Fibroblast of lung (primary cell): ENCODE results near the gene KCNIP1. TPM values are rescaled to one million over a fixed set of nuclear protein-coding genes. Genes with fewer than 3 reads are reported as not detected.

ENCODE experiments used
- DNase-seq, 2 donors: peaks; one replicate each; pipeline versions ENCODE4 v3.0.0 to v3.0.0-alpha.2; 2010; ENCODE audit warnings: low read depth in 2 of 2
- H2AFZ ChIP-seq: 2 replicates; pipeline ENCODE4 v1.5.1; 2012; ENCODE audit warnings: low read length, control low read depth, inconsistent platforms
- H3K27ac ChIP-seq: 2 replicates; pipeline ENCODE4 v1.5.1; 2011; ENCODE audit warnings: low read length, control low read depth; ENCODE audit not compliant: insufficient read depth
- H3K27me3 ChIP-seq: 2 replicates; pipeline ENCODE4 v1.5.1; 2011; ENCODE audit warnings: mild to moderate bottlenecking, low read length; ENCODE audit not compliant: control insufficient read depth, insufficient read depth
- H3K36me3 ChIP-seq: 2 replicates; pipeline ENCODE4 v1.5.1; 2011; ENCODE audit warnings: low read length; ENCODE audit not compliant: control insufficient read depth, insufficient read depth
- H3K4me1 ChIP-seq: 2 replicates; pipeline ENCODE4 v1.5.1; 2011; ENCODE audit warnings: low read length; ENCODE audit not compliant: control insufficient read depth, insufficient read depth; ENCODE audit errors: extremely low read depth
- H3K4me2 ChIP-seq: 2 replicates; pipeline ENCODE4 v1.5.1; 2011; ENCODE audit warnings: low read length, control low read depth; ENCODE audit not compliant: insufficient read depth; ENCODE audit errors: extremely low read depth
- H3K4me3 ChIP-seq, 4 experiments: fragments of 200-600 bp in 1 of 4; sonication (generic) in 1 of 4; replicated peaks in 1 of 4; 2 replicates each; pipeline ENCODE4 v1.5.1; 2011 to 2016; ENCODE audit warnings: low read length in 4 of 4, low read depth in 3 of 4, mild to moderate bottlenecking in 3 of 4, control low read depth in 2 of 4, inconsistent platforms in 1 of 4, mixed read lengths in 1 of 4; ENCODE audit not compliant: insufficient read depth in 1 of 4; ENCODE audit errors: control extremely low read depth in 1 of 4
- H3K79me2 ChIP-seq: 2 replicates; pipeline ENCODE4 v1.5.1; 2012; ENCODE audit warnings: mild to moderate bottlenecking, low read length, inconsistent platforms; ENCODE audit not compliant: control insufficient read depth, insufficient read depth
- H3K9ac ChIP-seq: 2 replicates; pipeline ENCODE4 v1.5.1; 2011; ENCODE audit warnings: mild to moderate bottlenecking, low read length, control low read depth; ENCODE audit not compliant: insufficient read depth
- H3K9me3 ChIP-seq: 2 replicates; pipeline ENCODE4 v1.5.1; 2012; ENCODE audit warnings: low read depth, low read length; ENCODE audit not compliant: control insufficient read depth, insufficient read depth
- H4K20me1 ChIP-seq: 2 replicates; pipeline ENCODE4 v1.5.1; 2011; ENCODE audit warnings: low read length; ENCODE audit not compliant: control insufficient read depth, insufficient read depth; ENCODE audit errors: extremely low read depth
- CTCF ChIP-seq, 2 donors: IDR thresholded peaks in 1 of 2; conservative IDR thresholded peaks in 1 of 2; 1 replicate in 1 of 2; 2 replicates in 1 of 2; pipeline ENCODE4 v1.5.1; 2011 to 2012; ENCODE audit warnings: low read length in 2 of 2, control low read depth in 1 of 2, inconsistent platforms in 1 of 2, low read depth in 1 of 2, mild to moderate bottlenecking in 1 of 2
- EZH2 ChIP-seq: IDR thresholded peaks from 2 replicates; pipeline ENCODE4 v1.5.1; 2012; ENCODE audit warnings: low read length, control low read depth, mild to moderate bottlenecking; ENCODE audit errors: missing control alignments
- polyA plus RNA-seq, 2 donors: library from polyadenylated mRNA; depleted of rRNA in 1 of 2; stranded (reverse) in 1 of 2; unstranded in 1 of 2; fragments of >200 nt; gene quantifications; 2 replicates each; pipeline ENCODE4 v1.2.1, GENCODE V29; 2011 to 2012; ENCODE audit warnings: missing spikeins in 1 of 2
- total RNA-seq: library from RNA; depleted of rRNA; stranded (reverse); fragments of >200 nt; gene quantifications from 2 replicates; pipeline ENCODE4 v1.2.1, GENCODE V29; 2014

Gene KCNIP1
- total and polyA plus RNA-seq, 2 donors (not counting 1 experiment from before 2014, with no cell fraction given): not detected

- Histone ChIP-seq H3K4me2 (no peak overlapping the region), H4K20me1 (no peaks in the 10 kb centered on the region), H3K27ac (no peak overlapping the region), H3K9ac (no peak overlapping the region), H3K9me3 (no peaks in the 10 kb centered on the region), H2AFZ (no peak overlapping the region), H3K4me1 (no peaks in the 10 kb centered on the region), H3K36me3 (no peaks in the 10 kb centered on the region), H3K27me3 (no peaks in the 10 kb centered on the region), H3K4me3 (no peak overlapping the region), H3K79me2 (no peaks in the 10 kb centered on the region)
- no peak for DNase-seq
- TF ChIP-seq EZH2: no peak
- no peak for TF ChIP-seq CTCF (conservative IDR thresholded peaks at IDR 0.05 in 1 of 2, IDR thresholded peaks at IDR 0.05 in 1 of 2; ENCODE audit: low read depth in 1 of 2, low read length in 2 of 2)
Measured at GRCh38 chr5:170656346-170656745, 152.5 kb downstream of the KCNIP1 start.

GRCh38 chr5:170660531-170660930 is 156.7 kb downstream of the KCNIP1 start:
- Histone ChIP-seq H3K36me3 (no peaks in the 10 kb centered on the region), H3K79me2 (no peaks in the 10 kb centered on the region), H4K20me1 (no peaks in the 10 kb centered on the region), H3K27ac (no peak overlapping the region), H3K27me3 (no peaks in the 10 kb centered on the region), H3K9me3 (no peaks in the 10 kb centered on the region), H3K9ac (no peak overlapping the region), H2AFZ (no peak overlapping the region), H3K4me2 (no peak overlapping the region), H3K4me1 (no peaks in the 10 kb centered on the region), H3K4me3 (no peak overlapping the region)
- TF ChIP-seq EZH2 (no peak), CTCF (conservative IDR thresholded peaks at IDR 0.05 in 1 of 2, IDR thresholded peaks at IDR 0.05 in 1 of 2; ENCODE audit: low read depth in 1 of 2, low read length in 2 of 2) (no peak)
- no peak for DNase-seq

- H2AFZ ChIP-seq: no peak overlapping the region
- TF ChIP-seq EZH2 (no peak), CTCF (conservative IDR thresholded peaks at IDR 0.05 in 1 of 2, IDR thresholded peaks at IDR 0.05 in 1 of 2; ENCODE audit: low read depth in 1 of 2, low read length in 2 of 2) (no peak)
- no peaks in the 10 kb centered on the region for H3K36me3 ChIP-seq
- no peaks in the 10 kb centered on the region for H3K9me3 ChIP-seq
- H3K9ac ChIP-seq: no peak overlapping the region
- DNase-seq: no peak
- no peaks in the 10 kb centered on the region for H3K4me1 ChIP-seq
- no peak overlapping the region for H3K27ac ChIP-seq
- no peaks in the 10 kb centered on the region for H4K20me1 ChIP-seq
- H3K27me3 ChIP-seq: no peaks in the 10 kb centered on the region
- no peaks in the 10 kb centered on the region for H3K79me2 ChIP-seq
- no peak overlapping the region for H3K4me3 ChIP-seq
- H3K4me2 ChIP-seq: no peak overlapping the region
Measured at GRCh38 chr5:170662966-170663365, 159.1 kb downstream of the KCNIP1 start.
